HepG2 (cell line): ENCODE measurements around the gene PXYLP1. TPM values are rescaled to one million over a fixed set of nuclear protein-coding genes. Genes with fewer than 3 reads are reported as not detected.

Experiments used
- BRF2 ChIP-seq: sonication (generic); formaldehyde crosslinking; IDR thresholded peaks from 2 replicates; pipeline ENCODE4 v1.8.1; 2022; ENCODE audit warnings: mild to moderate bottlenecking, missing genetic modification reagents
- CCDC6 ChIP-seq: sonication (generic); formaldehyde crosslinking; IDR thresholded peaks from 2 replicates; pipeline ENCODE4 v1.8.1; 2022; ENCODE audit warnings: mild to moderate bottlenecking, missing genetic modification reagents, moderate library complexity
- GPN1 ChIP-seq: sonication (generic); formaldehyde crosslinking; IDR thresholded peaks from 2 replicates; pipeline ENCODE4 v1.5.1; 2020; ENCODE audit warnings: missing genetic modification reagents, borderline replicate concordance
- KLF15 ChIP-seq: sonication (generic); formaldehyde crosslinking; IDR thresholded peaks from 2 replicates; pipeline ENCODE4 v1.8.1; 2023; ENCODE audit warnings: borderline replicate concordance, mild to moderate bottlenecking, inconsistent platforms, missing genetic modification reagents, mixed read lengths
- MAFF ChIP-seq: IDR thresholded peaks from 2 replicates; pipeline ENCODE4 v1.6.1; 2011; ENCODE audit warnings: low read depth, low read length, improper control_type of control experiment
- MAZ ChIP-seq, 2 experiments: sonication (generic) in 1 of 2; formaldehyde crosslinking in 1 of 2; IDR thresholded peaks; 2 replicates each; pipeline versions ENCODE4 v1.5.0 to v1.6.1; 2012 to 2020; ENCODE audit warnings: low read depth in 2 of 2, mild to moderate bottlenecking in 2 of 2, borderline replicate concordance in 1 of 2, improper control_type of control experiment in 1 of 2, low read length in 1 of 2, missing genetic modification reagents in 1 of 2, moderate library complexity in 1 of 2
- MEIS1 ChIP-seq: sonication (generic); formaldehyde crosslinking; IDR thresholded peaks from 2 replicates; pipeline ENCODE4 v1.9.0; 2021; ENCODE audit warnings: mild to moderate bottlenecking, missing genetic modification reagents, moderate library complexity, borderline replicate concordance
- MEIS2 ChIP-seq: sonication (generic); formaldehyde crosslinking; IDR thresholded peaks from 2 replicates; pipeline ENCODE4 v1.9.0; 2021; ENCODE audit warnings: mild to moderate bottlenecking, missing genetic modification reagents
- MLX ChIP-seq: IDR thresholded peaks from 2 replicates; pipeline ENCODE4 v1.6.1; 2016
- MTF2 ChIP-seq: sonication (generic); formaldehyde crosslinking; IDR thresholded peaks from 2 replicates; pipeline ENCODE4 v1.5.0; 2020; ENCODE audit warnings: missing genetic modification reagents, borderline replicate concordance
- RAD51 ChIP-seq: fragments of 450-650 bp; IDR thresholded peaks from 2 replicates; pipeline ENCODE4 v1.6.1; 2016; ENCODE audit warnings: borderline replicate concordance
- REL ChIP-seq: sonication (generic); formaldehyde crosslinking; conservative IDR thresholded peaks from 2 replicates; pipeline ENCODE4 v1.8.0; 2022; ENCODE audit warnings: mild to moderate bottlenecking, missing genetic modification reagents, moderate library complexity
- SNAPC2 ChIP-seq: sonication (generic); formaldehyde crosslinking; IDR thresholded peaks from 2 replicates; pipeline ENCODE4 v1.8.1; 2022; ENCODE audit warnings: mild to moderate bottlenecking, missing genetic modification reagents
- YY1 ChIP-seq: IDR thresholded peaks from 2 replicates; pipeline ENCODE4 v1.6.1; 2011; ENCODE audit warnings: low read length, low read depth, moderate library complexity, mild to moderate bottlenecking; ENCODE audit not compliant: insufficient read depth, insufficient replicate concordance
- ZC3H4 ChIP-seq: sonication (generic); formaldehyde crosslinking; IDR thresholded peaks from 2 replicates; pipeline ENCODE4 v1.4.0; 2020; ENCODE audit warnings: missing genetic modification reagents, borderline replicate concordance
- ZNF142 ChIP-seq: sonication (generic); formaldehyde crosslinking; IDR thresholded peaks from 2 replicates; pipeline ENCODE4 v1.4.0; 2020; ENCODE audit warnings: missing genetic modification reagents
- ZNF343 ChIP-seq: sonication (generic); formaldehyde crosslinking; IDR thresholded peaks from 2 replicates; pipeline ENCODE4 v1.4.0; 2020; ENCODE audit warnings: mild to moderate bottlenecking, missing genetic modification reagents
- ZNF576 ChIP-seq: sonication (generic); formaldehyde crosslinking; IDR thresholded peaks from 2 replicates; pipeline ENCODE4 v1.4.0; 2020; ENCODE audit warnings: mild to moderate bottlenecking, missing genetic modification reagents
- ZNF652 ChIP-seq: IDR thresholded peaks from 2 replicates; pipeline ENCODE4 v1.6.1; 2016; ENCODE audit warnings: low read depth, borderline replicate concordance
- ZNF720 ChIP-seq: sonication (generic); formaldehyde crosslinking; IDR thresholded peaks from 2 replicates; pipeline ENCODE4 v1.4.0; 2020; ENCODE audit warnings: missing genetic modification reagents
- ZNF790 ChIP-seq: sonication (generic); formaldehyde crosslinking; IDR thresholded peaks from 2 replicates; pipeline ENCODE4 v1.8.0; 2022; ENCODE audit warnings: missing genetic modification reagents, mild to moderate bottlenecking, borderline replicate concordance
- polyA plus RNA-seq, 8 experiments: library from polyadenylated mRNA; depleted of rRNA in 3 of 8; stranded (reverse) in 7 of 8; unstranded in 1 of 8; fragments of >200 nt; fragmentation: Illumina TruSeq in 4 of 8; extraction: Trizol in 4 of 8; gene quantifications; 2 replicates each; pipeline versions ENCODE4 v1.2.1 to v1.2.3, GENCODE V29; 2011 to 2016; ENCODE audit warnings: low read depth in 4 of 8, missing spikeins in 1 of 8, mixed read lengths in 1 of 8; ENCODE audit not compliant: insufficient read depth in 1 of 8
- total RNA-seq, 5 experiments: library from RNA; depleted of rRNA; stranded (reverse); fragments of >200 nt; fragmentation: Illumina TruSeq; extraction: Trizol; gene quantifications; 2 replicates each; pipeline ENCODE4 v1.2.3, GENCODE V29; 2016; ENCODE audit warnings: low read depth in 1 of 5

The PXYLP1 gene
- total and polyA plus RNA-seq, 2 of the 13 experiments (the other 11 are each of a cell fraction or from before 2014, with no cell fraction given), result 4.9 to 8.1 TPM

- TF ChIP-seq YY1 (peak; percentile 70), MEIS2 (CRISPR knock-in tag) (peak; percentile 83), KLF15 (CRISPR knock-in tag) (no peak; the same call in 1 of the 2 replicates), ZNF343 (0 out of 2 replicates have a peak, but pooled peaks have one; percentile 34), ZNF720 (CRISPR knock-in tag) (no peak), ZC3H4 (no peak), MTF2 (CRISPR knock-in tag) (no peak), ZNF576 (CRISPR knock-in tag) (no peak), ZNF652 (CRISPR knock-in tag) (no peak), CCDC6 (CRISPR knock-in tag) (peak; percentile 96), MAZ (IDR thresholded peaks at IDR 0.05; ENCODE audit: borderline replicate concordance, low read depth, low read length) (no peak), MAZ (CRISPR knock-in tag; IDR thresholded peaks at IDR 0.05; ENCODE audit: low read depth) (peak; percentile 72), REL (no peak), MEIS1 (peak; percentile 89; the same call in 1 of the 2 replicates), GPN1 (CRISPR knock-in tag) (no peak), ZNF790 (CRISPR knock-in tag) (no peak), RAD51 (no peak), SNAPC2 (CRISPR knock-in tag) (peak; percentile 76), BRF2 (CRISPR knock-in tag) (0 out of 2 replicates have a peak, but pooled peaks have one; percentile 53), MAFF (no peak), ZNF142 (CRISPR knock-in tag) (peak; percentile 76; the same call in 1 of the 2 replicates), MLX (CRISPR knock-in tag) (peak; percentile 63; the same call in 1 of the 2 replicates)
Observed at GRCh38 chr3:141311496-141312353, 80.1 kb downstream of the PXYLP1 start (continued).
